Measurements from ENCODE around the gene ATP1A4.

Gene ATP1A4

DNA sequence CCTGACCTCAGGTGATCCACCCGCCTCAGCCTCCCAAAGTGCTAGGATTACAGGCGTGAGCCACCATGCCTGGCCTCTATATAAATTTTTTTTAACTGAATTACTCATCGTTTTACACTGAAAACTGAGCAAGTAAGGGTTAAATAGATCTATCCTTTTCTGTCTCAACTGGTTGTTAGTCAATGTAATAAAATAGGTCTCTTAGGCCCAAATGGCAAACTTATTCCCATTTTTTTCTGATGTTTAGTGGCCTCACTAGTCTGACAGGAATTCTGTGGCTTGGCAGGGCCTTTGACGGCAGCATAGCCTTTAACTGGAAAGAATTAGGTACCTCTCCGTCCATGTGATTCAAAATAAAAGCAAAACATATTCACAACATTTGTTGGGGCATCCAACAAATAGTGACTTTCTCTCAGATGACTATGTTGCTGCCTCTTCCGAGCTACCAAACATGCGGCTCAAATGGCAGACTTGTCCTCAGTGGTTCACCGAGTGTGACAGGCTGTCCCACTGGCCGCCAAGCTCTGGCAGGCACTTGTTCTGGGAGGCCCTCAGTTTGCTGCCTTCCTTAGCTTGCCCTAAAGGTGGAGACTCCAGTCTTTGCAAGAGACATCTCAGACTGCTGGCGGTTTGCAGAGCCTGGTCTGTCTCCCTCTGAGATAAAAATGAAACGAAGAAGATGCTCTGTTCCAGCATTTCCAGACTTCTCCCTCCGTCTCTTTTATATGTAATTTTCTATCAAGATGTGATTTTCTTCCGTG lies 17.4 kb downstream of the ATP1A4 start:
- TF ChIP-seq, protein P1, sequence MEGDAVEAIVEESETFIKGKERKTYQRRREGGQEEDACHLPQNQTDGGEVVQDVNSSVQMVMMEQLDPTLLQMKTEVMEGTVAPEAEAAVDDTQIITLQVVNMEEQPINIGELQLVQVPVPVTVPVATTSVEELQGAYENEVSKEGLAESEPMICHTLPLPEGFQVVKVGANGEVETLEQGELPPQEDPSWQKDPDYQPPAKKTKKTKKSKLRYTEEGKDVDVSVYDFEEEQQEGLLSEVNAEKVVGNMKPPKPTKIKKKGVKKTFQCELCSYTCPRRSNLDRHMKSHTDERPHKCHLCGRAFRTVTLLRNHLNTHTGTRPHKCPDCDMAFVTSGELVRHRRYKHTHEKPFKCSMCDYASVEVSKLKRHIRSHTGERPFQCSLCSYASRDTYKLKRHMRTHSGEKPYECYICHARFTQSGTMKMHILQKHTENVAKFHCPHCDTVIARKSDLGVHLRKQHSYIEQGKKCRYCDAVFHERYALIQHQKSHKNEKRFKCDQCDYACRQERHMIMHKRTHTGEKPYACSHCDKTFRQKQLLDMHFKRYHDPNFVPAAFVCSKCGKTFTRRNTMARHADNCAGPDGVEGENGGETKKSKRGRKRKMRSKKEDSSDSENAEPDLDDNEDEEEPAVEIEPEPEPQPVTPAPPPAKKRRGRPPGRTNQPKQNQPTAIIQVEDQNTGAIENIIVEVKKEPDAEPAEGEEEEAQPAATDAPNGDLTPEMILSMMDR (IDR thresholded peaks at IDR 0.05; ENCODE audit: control insufficient read depth, extremely low read depth, insufficient read depth): no peak
- DNase-seq (ENCODE audit: low read depth): no peak
- H3K4me3 ChIP-seq (ENCODE audit: low read depth, low read length): no peak overlapping the region

DNA sequence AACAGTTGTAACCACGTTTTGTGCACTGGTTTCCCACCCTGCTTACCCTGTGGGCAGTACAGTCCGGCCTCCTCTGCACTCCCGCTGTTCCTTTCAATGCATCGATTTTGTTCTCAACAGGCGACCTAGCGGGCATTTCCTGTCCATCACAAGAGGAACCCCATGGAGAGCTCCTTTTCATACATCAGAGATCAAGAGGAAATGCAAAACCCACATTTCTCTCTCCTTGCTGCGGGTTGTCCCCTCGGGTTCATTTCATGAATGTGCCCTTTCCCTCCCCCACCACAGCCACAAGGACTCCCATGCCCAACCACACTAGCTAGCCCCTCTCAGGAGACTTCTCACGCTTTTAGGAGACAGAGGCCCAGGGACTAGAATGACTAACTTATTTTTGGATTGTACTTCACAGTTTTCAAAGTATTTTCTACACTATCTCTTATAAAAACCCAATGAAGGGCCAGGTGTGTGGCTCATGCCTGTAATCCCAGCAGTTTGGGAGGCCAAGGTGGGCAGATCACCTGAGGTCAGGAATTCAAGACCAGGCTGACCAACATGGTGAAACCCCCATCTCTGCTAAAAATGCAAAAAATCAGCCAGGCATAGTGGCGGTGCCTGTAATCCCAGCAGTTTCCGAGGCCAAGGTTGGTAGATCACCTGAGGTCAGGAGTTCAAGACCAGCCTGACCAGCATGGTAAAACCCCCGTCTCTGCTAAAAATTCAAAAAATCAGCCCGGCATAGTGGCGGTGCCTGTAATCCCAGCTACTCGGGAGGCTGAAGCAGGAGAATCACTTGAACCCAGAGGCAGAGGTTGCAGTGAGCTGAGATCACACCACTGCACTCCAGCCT lies 18.4 kb downstream of the ATP1A4 start:
- TF ChIP-seq, protein P1 (IDR thresholded peaks at IDR 0.05; ENCODE audit: control insufficient read depth, extremely low read depth, insufficient read depth): no peak
- no peak for DNase-seq (ENCODE audit: low read depth)
- no peak overlapping the region for H3K4me3 ChIP-seq (ENCODE audit: low read depth, low read length)

DNA sequence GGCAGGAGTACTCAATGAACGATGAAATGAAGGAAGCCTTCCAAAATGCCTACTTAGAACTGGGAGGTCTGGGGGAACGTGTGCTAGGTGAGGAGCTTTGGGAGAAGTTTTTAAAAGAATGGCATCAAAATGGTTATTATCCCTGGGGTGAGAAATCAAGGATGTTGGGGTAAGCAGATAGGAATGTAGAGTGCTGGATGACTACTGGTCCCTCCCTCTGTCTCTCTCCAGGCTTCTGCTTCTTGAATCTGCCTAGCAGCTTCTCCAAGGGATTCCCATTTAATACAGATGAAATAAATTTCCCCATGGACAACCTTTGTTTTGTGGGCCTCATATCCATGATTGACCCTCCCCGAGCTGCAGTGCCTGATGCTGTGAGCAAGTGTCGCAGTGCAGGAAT lies 20.0 kb downstream of the ATP1A4 start:
- no peak overlapping the region for H3K4me3 ChIP-seq (ENCODE audit: low read depth, low read length)

DNA sequence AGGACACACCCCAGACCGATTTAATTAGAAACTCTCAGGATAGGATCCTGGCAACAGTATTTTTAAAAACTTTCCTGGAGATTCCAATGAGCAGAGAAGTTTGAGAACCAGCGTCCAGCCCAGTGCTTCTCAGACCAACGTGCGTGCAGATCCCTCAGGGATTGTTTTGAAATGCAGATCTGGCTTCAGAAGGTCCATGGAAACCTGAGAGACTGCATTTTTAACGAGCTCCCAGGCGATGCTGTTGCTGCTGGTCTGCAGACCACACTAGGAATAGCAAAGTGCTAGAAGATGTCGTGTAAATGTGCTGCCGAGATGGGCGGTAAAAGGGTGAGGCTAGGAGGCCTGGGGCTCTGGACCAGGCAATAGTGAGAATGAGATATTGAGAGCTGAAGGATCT lies 20.6 kb downstream of the ATP1A4 start:
- no peak for DNase-seq (ENCODE audit: low read depth)
- TF ChIP-seq, protein P1 (IDR thresholded peaks at IDR 0.05; ENCODE audit: control insufficient read depth, extremely low read depth, insufficient read depth): no peak
- no peak overlapping the region for H3K4me3 ChIP-seq (ENCODE audit: low read depth, low read length)

More for the DNA sequence above, 20.0 kb downstream of the ATP1A4 start:
- DNase-seq (ENCODE audit: low read depth): no peak
- TF ChIP-seq, protein P1 (IDR thresholded peaks at IDR 0.05; ENCODE audit: control insufficient read depth, extremely low read depth, insufficient read depth): no peak

DNA sequence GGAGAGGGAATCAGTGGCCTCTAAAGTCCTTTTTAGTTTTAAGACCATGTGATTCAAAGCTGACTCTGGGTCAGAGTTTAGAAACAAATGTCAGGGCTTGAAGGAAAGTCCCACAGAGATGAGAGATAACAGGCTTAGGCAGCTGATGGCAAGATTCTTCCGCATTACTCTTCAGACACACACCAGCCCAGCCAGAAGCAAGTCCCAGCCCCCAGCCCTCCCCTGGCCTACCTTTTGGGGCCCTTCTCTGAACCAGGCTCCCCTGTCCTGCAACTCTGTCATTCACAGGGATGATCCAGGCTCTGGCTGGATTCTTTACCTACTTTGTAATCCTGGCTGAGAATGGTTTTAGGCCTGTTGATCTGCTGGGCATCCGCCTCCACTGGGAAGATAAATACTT lies 25.8 kb downstream of the ATP1A4 start:
- TF ChIP-seq, protein P1 (IDR thresholded peaks at IDR 0.05; ENCODE audit: control insufficient read depth, extremely low read depth, insufficient read depth): no peak
- H3K4me3 ChIP-seq (ENCODE audit: low read depth, low read length): no peak overlapping the region
- no peak for DNase-seq (ENCODE audit: low read depth)

DNA sequence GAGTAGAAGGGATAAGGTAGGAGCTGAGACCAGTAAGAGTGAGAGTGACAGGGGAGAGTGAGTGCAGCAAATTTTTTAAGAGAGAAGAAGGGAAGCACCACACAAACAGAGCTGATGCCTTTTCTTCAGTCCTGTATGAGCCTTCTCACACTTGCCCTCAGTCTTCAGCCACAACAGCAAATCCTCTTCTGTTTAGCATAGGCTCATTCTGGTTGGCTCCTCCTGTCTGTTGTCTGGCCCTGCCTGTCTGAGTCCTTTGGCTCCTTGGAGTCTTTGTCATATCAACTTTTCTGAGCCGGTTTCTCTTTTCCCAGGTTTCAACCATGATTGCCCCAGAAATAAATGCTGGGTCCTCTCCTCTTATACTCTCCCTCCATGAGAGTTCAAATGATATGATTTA lies 26.3 kb downstream of the ATP1A4 start:
- TF ChIP-seq, protein P1 (IDR thresholded peaks at IDR 0.05; ENCODE audit: control insufficient read depth, extremely low read depth, insufficient read depth): no peak
- DNase-seq (ENCODE audit: low read depth): no peak
- H3K4me3 ChIP-seq (ENCODE audit: low read depth, low read length): no peak overlapping the region

Data from LNCaP clone FGC (cell line).